ENCODE data around the gene DDX59.
A peak's percentile ranks its signal among the peaks of the same experiment; 100 is the strongest.
"Not testable (repeated sequence)": the region's sequence is repeated elsewhere in the genome, so short reads cannot be mapped to it uniquely, and the experiment has no call there.

The DDX59 gene

GRCh38 chr1:200630515-200630899 lies 39.2 kb downstream of the DDX59 start:
- not testable (repeated sequence) for DNase-seq

- no peak for DNase-seq
Observed at GRCh38 chr1:200629876-200630514, 39.7 kb downstream of the DDX59 start.

- DNase-seq = no peak
Observed at GRCh38 chr1:200628223-200628881, 41.4 kb downstream of the DDX59 start.

DNA sequence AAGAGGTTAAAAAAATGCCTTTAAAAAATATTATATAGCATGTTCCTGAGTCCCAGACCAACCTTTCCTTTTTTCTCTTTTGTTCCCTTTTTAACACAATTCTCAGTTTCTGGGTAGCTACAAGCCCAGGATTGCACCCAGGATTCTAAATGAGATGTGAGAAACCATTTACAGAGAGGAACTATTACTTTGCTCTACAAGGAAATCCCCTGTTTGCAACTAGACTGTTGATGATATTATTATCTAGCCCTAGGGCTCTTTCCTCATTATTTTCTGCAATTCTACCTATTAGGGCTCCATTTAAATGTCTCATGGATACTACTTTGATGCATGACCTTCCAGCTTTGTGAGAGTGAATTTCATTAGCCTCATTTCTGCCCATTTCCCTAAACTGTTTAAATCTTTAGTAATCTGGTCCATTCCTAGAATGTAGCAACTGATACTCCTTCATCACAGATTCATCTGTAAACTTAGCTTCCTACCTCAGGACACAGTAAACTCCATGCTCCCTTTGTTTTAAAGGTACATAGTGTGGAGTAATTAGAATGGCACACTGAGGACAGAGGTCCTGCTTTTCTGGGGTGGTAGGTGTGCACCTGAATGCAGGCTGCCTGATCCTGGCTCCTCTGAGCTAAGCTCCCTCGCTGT lies 42.0 kb downstream of the DDX59 start:
- DNase-seq = no peak

DNA sequence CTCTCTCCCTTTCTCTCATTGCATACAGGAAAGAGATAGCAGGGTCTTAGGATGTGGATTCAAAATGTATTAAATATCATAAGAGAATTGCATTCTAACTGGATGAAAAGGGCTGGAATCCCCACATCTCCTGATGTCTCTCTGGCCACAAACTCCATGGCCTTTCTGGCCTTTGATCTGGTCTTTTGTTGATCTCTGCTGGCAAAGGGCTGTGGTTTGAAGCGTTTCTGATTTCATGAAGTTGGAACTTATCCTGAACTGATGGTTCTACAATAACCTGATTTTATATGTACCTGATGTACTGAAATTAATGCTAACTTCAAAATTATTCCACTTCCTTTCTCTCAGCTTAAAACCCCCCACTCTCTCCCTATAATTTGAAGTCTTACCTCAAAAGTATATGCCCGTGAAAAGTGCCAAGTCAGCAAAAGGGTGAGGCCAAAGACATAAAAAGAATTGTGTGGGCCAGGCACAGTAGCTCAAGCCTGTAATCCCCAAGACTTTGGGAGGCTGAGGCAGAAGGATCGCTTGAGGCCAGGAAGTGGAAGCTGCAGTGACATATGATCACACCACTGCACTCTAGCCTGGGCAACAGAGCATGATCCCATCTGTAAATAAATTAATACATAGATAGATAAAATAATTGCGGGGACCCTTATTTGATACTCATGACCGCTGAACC lies 42.7 kb downstream of the DDX59 start:
- DNase-seq = no peak

- DNase-seq = no peak
Observed at GRCh38 chr1:200625381-200625824, 44.3 kb downstream of the DDX59 start.

GRCh38 chr1:200624679-200625335 lies 44.9 kb downstream of the DDX59 start:
- no peak for DNase-seq

- DNase-seq = peak; percentile 8 to 92 (median 78)
Observed at GRCh38 chr1:200620273-200621131, 49.2 kb downstream of the DDX59 start, which contains the start of gene KIF14. TSS of gene KIF14 (minus strand) at chr1:200620751. CDS start at chr1:200618723, 2,028 bp downstream.

GRCh38 chr1:200619894-200620272 lies 49.8 kb downstream of the DDX59 start:
- no peak for DNase-seq

GRCh38 chr1:200610846-200611245 lies 58.9 kb downstream of the DDX59 start:
- no peak for DNase-seq

- no peak for DNase-seq
Observed at GRCh38 chr1:200602632-200603031, 67.1 kb downstream of the DDX59 start.
